Stomach (tissue), 4 donors: Measurements from ENCODE around the gene CIDEB.

Experiments
- CTCF ChIP-seq, 7 experiments: fragments of 450-650 bp in 4 of 7; fragments of 200-600 bp in 3 of 7; sonication (generic) in 3 of 7; IDR thresholded peaks; one replicate each; pipeline ENCODE4 v1.5.1; 2016 to 2019; ENCODE audit warnings: antibody characterized with exemption in 7 of 7, control low read depth in 2 of 7, mild to moderate bottlenecking in 1 of 7
- POLR2A ChIP-seq, 4 donors: fragments of 450-650 bp; IDR thresholded peaks; one replicate each; pipeline ENCODE4 v1.6.1; 2016; ENCODE audit warnings: antibody characterized with exemption in 4 of 4, control low read depth in 2 of 4, mild to moderate bottlenecking in 1 of 4, moderate library complexity in 1 of 4

GRCh38 chr14:24340606-24341005 lies 32.8 kb upstream of the CIDEB start:
- no peak for TF ChIP-seq CTCF (IDR thresholded peaks at IDR 0.05)
- TF ChIP-seq POLR2A (IDR thresholded peaks at IDR 0.05), result no peak
